SJSA1 (cell line): ENCODE measurements around the gene HINT3. TPM values are rescaled to one million over a fixed set of nuclear protein-coding genes. Genes with fewer than 3 reads are reported as not detected.

ENCODE experiments used
- DNase-seq, 2 experiments: peaks; one replicate each; pipeline ENCODE4 v3.0.0-alpha.2; 2015 to 2020; ENCODE audit warnings: low spot score in 2 of 2, low read depth in 1 of 2
- H3K27ac ChIP-seq: fragments of 250-450 bp; sonication (Bioruptor Pico); 2 replicates; pipeline ENCODE4 v1.5.1; 2020; ENCODE audit warnings: mild to moderate bottlenecking, moderate library complexity
- H3K27me3 ChIP-seq: fragments of 250-450 bp; sonication (Bioruptor Pico); replicated peaks from 2 replicates; pipeline ENCODE4 v1.5.1; 2020; ENCODE audit warnings: mild to moderate bottlenecking, moderate library complexity
- H3K36me3 ChIP-seq: fragments of 250-450 bp; sonication (Bioruptor Pico); 2 replicates; pipeline ENCODE4 v1.5.1; 2020; ENCODE audit warnings: mild to moderate bottlenecking
- H3K4me1 ChIP-seq: fragments of 250-450 bp; sonication (Bioruptor Pico); replicated peaks from 2 replicates; pipeline ENCODE4 v1.6.1; 2021; ENCODE audit warnings: mild to moderate bottlenecking
- H3K4me3 ChIP-seq: fragments of 250-450 bp; sonication (Bioruptor Pico); 2 replicates; pipeline ENCODE4 v1.5.1; 2020; ENCODE audit warnings: mild to moderate bottlenecking
- H3K9me3 ChIP-seq: fragments of 250-450 bp; sonication (Bioruptor Pico); replicated peaks from 2 replicates; pipeline ENCODE4 v1.5.1; 2020; ENCODE audit warnings: mild to moderate bottlenecking
- total RNA-seq: library from RNA; depleted of rRNA; stranded (reverse); fragments of >200 nt; shearing (Covaris generic); gene quantifications from 2 replicates; pipeline ENCODE4 v1.2.3, GENCODE V29; 2014

Gene HINT3
- total RNA-seq, 1 experiment from 2014 or later = 16.9 TPM

GRCh38 chr6:125985522-125985921 lies 29.0 kb downstream of the HINT3 start:
- no peak for DNase-seq
- Histone ChIP-seq H3K4me1 (peaks cover 33% of the 10 kb centered on the region), H3K36me3 (0 out of 2 replicates have a peak, but pooled peaks cover 3% of the 10 kb centered on the region), H3K4me3 (peak overlapping the region; percentile 63), H3K27ac (peak overlapping the region; percentile 20), H3K27me3 (no peaks in the 10 kb centered on the region), H3K9me3 (no peaks in the 10 kb centered on the region)

DNA sequence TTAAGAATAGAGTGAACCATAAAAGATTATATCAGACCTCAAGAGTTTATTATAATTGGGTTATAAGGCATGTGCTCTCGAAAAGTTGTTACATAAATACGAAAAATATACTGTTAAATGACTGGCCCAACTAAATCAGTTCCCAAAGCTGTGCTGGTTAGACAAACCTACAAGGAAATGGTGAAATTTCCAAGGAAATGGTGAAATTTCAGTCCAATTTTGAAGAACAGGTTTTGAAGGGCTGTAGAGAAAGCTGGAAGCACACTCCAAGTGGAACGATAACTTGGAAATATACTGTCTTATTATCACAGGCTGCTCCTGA lies 29.4 kb downstream of the HINT3 start:
- Histone ChIP-seq H3K4me1 (peaks cover 33% of the 10 kb centered on the region), H3K27me3 (no peaks in the 10 kb centered on the region), H3K27ac (peak overlapping the region; percentile 20), H3K9me3 (no peaks in the 10 kb centered on the region), H3K4me3 (peak overlapping the region; percentile 63), H3K36me3 (0 out of 2 replicates have a peak, but pooled peaks cover 3% of the 10 kb centered on the region)
- DNase-seq = no peak

DNA sequence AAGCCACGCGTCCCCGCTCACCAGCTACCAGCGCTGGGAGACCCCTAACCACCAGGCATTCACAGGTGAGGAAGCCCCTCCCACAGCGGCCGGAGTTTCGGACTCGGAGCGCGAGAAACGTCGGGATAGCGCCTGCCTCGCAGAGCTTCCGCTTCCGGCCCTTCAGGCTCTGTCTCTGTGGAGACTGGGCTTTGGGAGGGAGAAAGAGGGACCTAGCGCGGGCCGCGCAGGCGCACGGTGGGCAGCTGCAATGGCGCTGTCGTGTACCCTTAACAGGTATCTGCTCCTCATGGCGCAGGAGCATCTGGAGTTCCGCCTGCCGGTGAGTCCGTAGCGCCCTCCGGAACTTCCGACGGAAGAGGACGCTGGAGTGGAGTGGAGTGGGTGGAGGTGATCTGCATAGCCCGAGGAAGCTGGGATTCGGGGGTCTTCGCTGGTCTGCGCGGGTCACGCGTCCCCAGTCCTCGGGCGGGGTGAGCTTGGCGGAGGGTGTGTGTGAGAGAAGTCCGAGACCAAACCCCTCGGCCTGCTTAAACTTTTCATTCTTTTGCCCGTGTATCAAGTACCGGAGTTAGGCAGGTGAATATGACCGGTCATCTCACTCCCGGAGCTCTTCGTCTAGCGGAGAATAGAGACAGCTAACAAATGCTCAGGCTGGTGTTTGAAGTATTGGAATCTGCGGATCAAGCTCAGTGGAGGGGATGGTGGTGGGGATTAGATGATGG lies 29.9 kb downstream of the HINT3 start, which contains the start of gene TRMT11:
Gene TRMT11, plus strand, starts transcription at position 240 of the 725 bp plus-strand sequence. Its CDS starts 11 bp downstream, at position 251.
- Histone ChIP-seq H3K27ac (peak within 1 kb of the TSS; percentile 20), H3K9me3 (no peaks in the 10 kb centered on the region), H3K4me3 (peak within 1 kb of the TSS; percentile 63), H3K4me1 (peaks cover 33% of the 10 kb centered on the region), H3K27me3 (no peaks in the 10 kb centered on the region), H3K36me3 (0 out of 2 replicates have a peak, but pooled peaks cover 3% of the 10 kb centered on the region)
- peak; percentile 74 to 87 for DNase-seq

- H3K27me3 ChIP-seq = no peaks in the 10 kb centered on the region
- DNase-seq = no peak
- H3K27ac ChIP-seq = no peak overlapping the region
- H3K9me3 ChIP-seq = no peaks in the 10 kb centered on the region
- H3K36me3 ChIP-seq = 0 out of 2 replicates have a peak, but pooled peaks cover 3% of the 10 kb centered on the region
- H3K4me3 ChIP-seq = peak overlapping the region; percentile 63
- H3K4me1 ChIP-seq = peaks cover 33% of the 10 kb centered on the region
These were observed 30.6 kb downstream of the HINT3 start for GRCh38 chr6:125987026-125987617.

- H3K9me3 ChIP-seq = no peaks in the 10 kb centered on the region
- H3K4me3 ChIP-seq = no peak overlapping the region
- no peak overlapping the region for H3K27ac ChIP-seq
- 0 out of 2 replicates have a peak, but pooled peaks cover 3% of the 10 kb centered on the region for H3K36me3 ChIP-seq
- no peaks in the 10 kb centered on the region for H3K27me3 ChIP-seq
- no peak for DNase-seq
- H3K4me1 ChIP-seq = peaks cover 26% of the 10 kb centered on the region
These were observed 31.7 kb downstream of the HINT3 start for GRCh38 chr6:125988280-125988679.

DNA sequence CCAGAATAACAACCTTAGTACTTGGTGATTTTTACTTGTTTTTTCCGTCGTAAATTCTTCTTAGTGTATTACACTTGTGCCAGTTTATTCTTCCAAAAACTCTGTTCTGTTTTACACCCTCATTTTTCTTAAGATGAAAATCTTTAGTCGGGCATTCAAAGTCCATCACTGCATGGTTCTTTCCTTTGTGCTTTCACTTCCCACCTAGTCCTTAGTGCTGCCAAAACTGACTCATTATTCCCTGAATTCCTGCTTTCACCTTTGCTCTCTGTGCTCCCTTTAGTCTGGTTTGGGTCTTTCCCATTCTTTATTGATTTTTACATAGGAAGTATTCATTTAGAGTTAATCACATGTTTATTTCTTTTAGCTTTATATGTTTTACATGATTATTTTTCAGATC lies 33.1 kb downstream of the HINT3 start:
- Histone ChIP-seq H3K4me1 (peaks cover 15% of the 10 kb centered on the region), H3K27me3 (no peaks in the 10 kb centered on the region), H3K4me3 (no peak overlapping the region), H3K27ac (no peak overlapping the region), H3K36me3 (0 out of 2 replicates have a peak, but pooled peaks cover 3% of the 10 kb centered on the region), H3K9me3 (no peaks in the 10 kb centered on the region)
- no peak for DNase-seq

DNA sequence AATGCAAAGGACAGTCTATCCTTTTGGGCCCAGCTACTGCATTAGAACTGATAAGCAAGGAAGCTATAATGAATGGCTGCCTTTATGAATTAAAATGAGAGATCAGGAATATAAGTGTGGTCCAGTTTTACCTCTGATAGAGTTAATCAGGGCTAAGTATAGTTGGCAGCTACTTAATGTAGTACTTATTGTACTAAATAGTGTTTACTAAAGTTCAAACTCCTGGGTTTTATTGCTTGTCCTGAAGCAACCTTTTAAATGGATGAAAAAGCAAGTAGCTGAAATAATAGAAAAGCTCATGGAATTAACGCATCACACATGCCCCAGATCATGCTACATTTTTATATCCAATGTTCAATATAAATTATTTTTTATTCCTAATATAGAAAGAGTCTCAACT lies 35.1 kb downstream of the HINT3 start:
- no peak overlapping the region for H3K27ac ChIP-seq
- peaks cover 4% of the 10 kb centered on the region for H3K4me1 ChIP-seq
- 0 out of 2 replicates have a peak, but pooled peaks cover under 1% of the 10 kb centered on the region for H3K36me3 ChIP-seq
- no peaks in the 10 kb centered on the region for H3K9me3 ChIP-seq
- H3K27me3 ChIP-seq = no peaks in the 10 kb centered on the region
- no peak for DNase-seq
- no peak overlapping the region for H3K4me3 ChIP-seq

DNA sequence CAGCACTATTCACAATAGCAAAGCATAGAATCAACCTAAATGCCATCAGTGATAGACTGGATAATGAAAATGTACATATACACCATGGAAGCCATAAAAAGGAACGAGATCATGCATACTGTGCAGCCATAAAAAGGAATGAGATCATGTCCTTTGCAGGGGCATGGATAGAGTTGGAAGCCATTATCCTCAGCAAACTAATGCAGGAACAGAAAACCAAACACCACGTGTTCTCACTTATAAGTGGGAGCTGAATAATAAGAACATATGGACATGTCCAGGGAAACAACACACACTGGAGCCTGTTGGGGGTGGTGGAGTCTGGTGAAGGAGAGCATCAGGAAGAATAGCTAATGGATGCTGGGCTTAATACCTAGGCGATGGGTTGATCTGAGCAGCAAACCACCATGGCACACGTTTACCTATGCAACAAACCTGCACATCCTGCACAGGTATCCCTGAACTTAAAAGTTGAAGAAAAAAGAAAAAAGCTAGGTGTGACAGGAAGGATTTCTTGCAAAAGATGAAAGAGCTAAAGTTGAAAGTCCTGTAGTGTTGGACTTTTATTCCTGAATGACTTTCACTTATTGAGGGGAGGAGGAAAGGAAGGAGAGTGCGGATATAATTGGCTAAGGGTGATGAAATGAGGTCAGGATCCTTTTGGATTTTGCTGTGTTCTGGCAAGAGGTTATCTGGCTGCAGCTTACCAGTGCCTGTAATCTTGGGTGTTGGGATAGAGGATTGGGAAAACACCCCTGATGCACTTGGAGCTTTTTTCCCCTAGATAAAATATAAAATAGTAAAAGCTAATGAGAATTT lies 38.3 kb downstream of the HINT3 start:
- Histone ChIP-seq H3K27me3 (no peaks in the 10 kb centered on the region), H3K4me1 (no peaks in the 10 kb centered on the region), H3K36me3 (peaks cover 11% of the 10 kb centered on the region), H3K4me3 (no peak overlapping the region), H3K27ac (no peak overlapping the region), H3K9me3 (no peaks in the 10 kb centered on the region)
- DNase-seq = no peak

DNA sequence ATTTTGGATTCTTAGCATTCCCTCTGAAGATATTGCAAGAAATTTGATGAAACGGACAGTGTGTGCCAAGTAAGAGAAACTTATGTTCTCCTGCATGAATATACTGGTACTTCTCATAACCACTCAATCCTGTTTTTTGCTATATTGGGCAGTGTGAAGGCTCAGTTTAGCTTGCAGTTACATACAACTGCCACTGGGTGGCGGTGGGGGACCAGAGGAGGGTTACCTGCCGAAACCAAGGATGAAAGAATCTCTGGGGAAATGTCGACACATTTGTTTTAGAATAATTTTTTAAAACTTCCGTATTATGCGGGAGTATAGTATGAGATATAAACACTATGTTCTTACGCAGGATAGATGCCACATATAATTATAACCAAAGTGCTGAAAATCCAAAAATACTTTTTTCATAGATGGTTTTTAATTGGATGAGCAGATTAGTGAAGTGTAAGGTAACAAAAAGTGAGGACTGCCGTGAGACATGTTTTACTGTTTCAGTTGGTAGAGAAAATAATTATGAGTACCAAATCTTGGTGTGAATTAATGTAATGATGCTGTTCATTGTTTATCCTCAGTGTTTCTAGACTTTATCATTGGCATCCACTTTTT lies 39.5 kb downstream of the HINT3 start:
- peak; percentile 43 to 53 for DNase-seq
- Histone ChIP-seq H3K4me3 (no peak overlapping the region), H3K27me3 (no peaks in the 10 kb centered on the region)

GRCh38 chr6:126002755-126003679 lies 46.4 kb downstream of the HINT3 start:
- Histone ChIP-seq H3K36me3 (peaks cover 27% of the 10 kb centered on the region), H3K4me3 (no peak overlapping the region), H3K9me3 (no peaks in the 10 kb centered on the region), H3K27me3 (no peaks in the 10 kb centered on the region), H3K27ac (no peak overlapping the region), H3K4me1 (no peaks in the 10 kb centered on the region)
- no peak for DNase-seq

More for the DNA sequence above, 39.5 kb downstream of the HINT3 start:
- Histone ChIP-seq H3K4me1 (no peaks in the 10 kb centered on the region), H3K27ac (no peak overlapping the region), H3K9me3 (no peaks in the 10 kb centered on the region), H3K36me3 (peaks cover 23% of the 10 kb centered on the region)

DNA sequence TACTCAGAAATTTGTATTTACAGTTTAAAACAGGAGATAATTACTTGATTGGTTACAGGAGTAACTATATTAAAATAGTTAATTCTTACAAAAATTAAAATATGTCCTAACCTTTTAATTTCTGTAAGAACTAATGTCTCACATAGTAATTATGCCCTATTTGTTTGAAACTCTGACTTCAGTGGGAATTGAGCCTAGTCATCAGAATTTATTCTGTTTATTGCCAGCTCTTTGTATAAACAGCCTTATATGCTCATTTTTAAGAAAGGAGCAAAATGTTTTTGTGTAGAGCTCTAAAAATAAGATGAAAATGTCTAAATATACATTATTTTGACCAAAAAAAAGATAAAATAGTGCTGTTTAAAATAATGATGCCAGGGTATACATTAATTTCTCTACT lies 51.2 kb downstream of the HINT3 start:
- peaks cover 26% of the 10 kb centered on the region for H3K36me3 ChIP-seq
- H3K4me1 ChIP-seq = no peaks in the 10 kb centered on the region
- no peaks in the 10 kb centered on the region for H3K9me3 ChIP-seq
- H3K27me3 ChIP-seq = no peaks in the 10 kb centered on the region
- H3K4me3 ChIP-seq = no peak overlapping the region
- H3K27ac ChIP-seq = no peak overlapping the region
- no peak for DNase-seq

- Histone ChIP-seq H3K9me3 (no peaks in the 10 kb centered on the region), H3K36me3 (peaks cover 39% of the 10 kb centered on the region), H3K4me1 (no peaks in the 10 kb centered on the region), H3K27ac (no peak overlapping the region), H3K4me3 (no peak overlapping the region), H3K27me3 (no peaks in the 10 kb centered on the region)
- no peak for DNase-seq
These were observed 53.5 kb downstream of the HINT3 start for GRCh38 chr6:126010040-126010439.

DNA sequence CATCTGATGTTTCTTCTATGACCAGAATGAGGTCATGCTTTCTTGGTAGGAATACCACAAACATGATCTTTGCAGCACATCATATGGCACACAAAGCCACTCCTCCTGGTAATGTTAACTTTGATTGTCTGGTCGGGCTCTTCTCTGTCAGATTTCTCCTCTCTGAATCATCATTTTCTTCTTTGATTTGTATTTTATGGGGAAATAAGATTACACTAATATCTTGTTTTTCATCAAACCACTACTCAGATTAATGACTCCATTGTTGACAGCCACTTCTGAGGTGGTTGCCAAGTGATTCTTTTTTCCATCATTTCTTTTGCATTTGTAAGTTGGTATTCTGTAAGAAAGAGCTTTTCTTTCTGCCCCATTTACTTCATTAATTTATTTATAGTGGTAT lies 59.3 kb downstream of the HINT3 start:
- no peak for DNase-seq
- H3K36me3 ChIP-seq = peaks cover 36% of the 10 kb centered on the region

More for the DNA sequence above, 59.3 kb downstream of the HINT3 start:
- H3K27ac ChIP-seq = no peak overlapping the region
- H3K27me3 ChIP-seq = no peaks in the 10 kb centered on the region
- H3K4me1 ChIP-seq = peaks cover 4% of the 10 kb centered on the region; the same call in 1 of the 2 replicates
- H3K9me3 ChIP-seq = no peaks in the 10 kb centered on the region
- no peak overlapping the region for H3K4me3 ChIP-seq
